Nucleus accumbens (tissue), 56 donors: ENCODE data around the gene SPHKAP.
"Not testable (repeated sequence)": the region's sequence is repeated elsewhere in the genome, so short reads cannot be mapped to it uniquely, and the experiment has no call there.

ENCODE experiments used
- DNase-seq, 56 donors: peaks; one replicate each; lab custom pipeline; 2025; lab: John Stamatoyannopoulos, UW

Gene SPHKAP

DNA sequence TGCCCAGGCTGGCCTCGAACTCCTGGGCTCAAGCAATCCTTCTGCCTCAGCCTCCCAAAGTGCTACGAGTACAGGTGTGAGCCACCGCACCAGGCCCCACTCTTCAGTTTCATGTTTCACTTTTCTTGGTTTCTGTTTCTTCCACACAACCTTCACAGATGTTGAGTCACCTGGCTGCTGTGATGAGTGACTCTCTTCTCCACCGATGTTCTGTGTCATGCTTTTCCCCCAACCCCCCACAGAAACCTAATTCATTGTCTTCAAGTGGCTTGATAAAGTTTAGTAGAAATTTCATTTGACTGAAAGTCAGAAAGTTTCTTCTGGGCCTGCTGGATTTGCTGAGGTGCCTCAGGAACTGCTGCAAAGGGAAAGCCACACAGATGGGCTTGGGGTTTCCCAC lies 78.5 kb downstream of the SPHKAP start:
- DNase-seq: no peak

GRCh38 chr2:228094377-228094921 lies 87.0 kb downstream of the SPHKAP start:
- DNase-seq: peak in 4 of 56 donors; percentile 1 to 12 (median 2)

- DNase-seq: no peak
Measured at GRCh38 chr2:228092056-228092455, 89.4 kb downstream of the SPHKAP start.

- no peak for DNase-seq
Measured at GRCh38 chr2:228086561-228086960, 94.9 kb downstream of the SPHKAP start.

DNA sequence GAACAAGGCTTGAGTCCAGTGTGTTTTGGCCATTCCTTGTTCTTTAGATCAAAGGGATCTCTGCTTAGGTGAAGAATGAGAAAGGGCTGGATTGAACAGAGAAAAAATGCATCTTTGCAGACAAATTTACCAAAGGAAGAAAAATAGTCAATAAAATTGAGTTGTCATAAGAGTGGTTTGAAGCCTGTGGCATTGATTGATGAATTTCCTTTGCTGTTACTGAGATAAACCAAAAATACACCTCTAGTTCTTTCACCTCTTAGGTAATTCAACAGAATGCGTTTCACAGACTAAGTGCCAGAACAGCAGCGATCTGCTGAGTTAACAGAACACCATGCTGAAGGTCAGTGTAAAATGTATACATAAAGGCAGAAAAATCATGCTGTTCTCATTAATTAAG lies 96.8 kb downstream of the SPHKAP start:
- no peak for DNase-seq

DNA sequence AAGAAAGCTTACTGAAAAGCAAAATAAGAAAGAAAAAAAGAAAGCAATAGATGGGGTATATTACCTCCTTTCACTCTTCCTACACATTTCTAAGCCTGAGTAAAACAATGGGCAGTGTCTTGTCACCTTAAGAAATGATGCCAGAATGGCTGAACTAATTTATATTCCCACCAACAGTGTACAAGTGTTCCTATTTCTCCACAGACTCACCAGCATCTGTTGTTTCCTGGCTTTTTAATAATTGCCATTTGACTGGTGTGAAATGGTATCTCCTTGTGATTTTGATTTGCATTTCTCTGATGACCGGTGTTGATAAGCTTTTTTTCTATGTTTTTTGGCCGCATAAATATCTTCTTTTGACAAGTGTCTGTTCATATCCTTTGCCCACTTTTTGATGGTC lies 98.4 kb downstream of the SPHKAP start:
- DNase-seq: no peak

DNA sequence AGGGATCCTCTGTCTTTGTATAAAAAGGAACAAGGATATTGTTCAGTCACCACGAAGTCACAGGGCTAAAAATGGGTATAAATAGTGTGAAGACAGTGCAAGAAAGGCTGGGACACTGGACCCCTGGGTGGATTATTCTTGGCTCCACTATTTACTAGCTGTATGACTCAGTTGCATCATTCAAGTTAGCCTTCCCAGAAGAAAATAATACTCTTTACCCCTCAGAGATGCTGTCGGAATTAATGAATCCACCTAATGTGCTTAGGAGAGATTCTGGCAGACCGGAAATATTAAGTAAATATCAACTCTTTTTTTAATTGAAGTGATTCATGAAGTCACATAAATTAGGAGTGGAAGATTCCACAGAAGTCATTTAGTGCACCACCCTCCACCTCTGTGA lies 98.9 kb downstream of the SPHKAP start:
- DNase-seq: no peak

DNA sequence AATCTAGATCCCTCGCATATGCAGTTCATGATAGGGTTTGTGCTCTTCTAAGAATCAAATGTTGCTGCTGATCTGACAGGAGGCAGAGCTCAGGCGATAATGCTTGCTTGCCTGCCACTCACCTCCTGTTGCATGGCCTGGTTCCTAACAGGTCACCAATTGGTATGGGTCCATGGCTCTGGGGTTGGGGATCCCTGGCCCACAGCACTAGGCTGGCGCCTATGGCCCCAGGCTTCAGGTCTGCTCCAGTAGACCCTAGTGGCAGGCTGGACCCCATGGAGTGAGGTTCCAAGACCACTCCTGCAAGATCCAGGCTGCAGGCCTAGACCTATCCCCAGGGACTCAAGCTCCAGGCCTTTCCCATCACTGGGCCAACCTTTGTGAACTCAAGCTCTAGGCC lies 102.3 kb downstream of the SPHKAP start:
- no peak for DNase-seq

GRCh38 chr2:228076695-228077094 lies 104.8 kb downstream of the SPHKAP start:
- not testable (repeated sequence) for DNase-seq

- no peak for DNase-seq
Measured at GRCh38 chr2:228072669-228073068, 108.8 kb downstream of the SPHKAP start.

- no peak for DNase-seq
Measured at GRCh38 chr2:228067309-228067708, 114.2 kb downstream of the SPHKAP start.

- no peak for DNase-seq
Measured at GRCh38 chr2:228066126-228066798, 115.2 kb downstream of the SPHKAP start.

GRCh38 chr2:228065686-228066085 lies 115.8 kb downstream of the SPHKAP start:
- no peak for DNase-seq

DNA sequence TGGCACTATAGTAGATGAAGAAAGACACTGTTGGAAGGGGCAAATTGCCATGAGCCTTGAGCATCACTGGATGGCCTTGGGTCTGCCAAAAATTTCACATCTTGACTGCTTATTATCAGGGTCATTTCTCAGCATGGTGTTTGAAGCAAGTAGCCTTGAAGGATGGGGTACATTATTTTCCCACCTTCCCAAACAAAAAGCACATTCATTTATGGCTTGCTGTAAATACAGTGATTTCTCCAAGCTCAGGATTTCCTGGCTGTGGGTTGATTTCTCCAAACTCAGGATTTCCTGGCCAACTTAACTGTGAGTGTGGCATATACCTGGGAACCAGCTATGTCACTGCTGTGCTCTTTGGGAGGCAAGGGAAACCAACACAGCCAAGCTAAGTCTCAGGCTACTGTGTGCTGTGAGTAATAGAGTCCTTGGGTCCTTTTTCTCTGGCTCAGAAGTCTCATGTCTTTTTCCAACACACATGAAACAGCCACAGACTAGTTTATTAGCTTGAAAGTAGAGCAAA lies 116.6 kb downstream of the SPHKAP start:
- no peak for DNase-seq

DNA sequence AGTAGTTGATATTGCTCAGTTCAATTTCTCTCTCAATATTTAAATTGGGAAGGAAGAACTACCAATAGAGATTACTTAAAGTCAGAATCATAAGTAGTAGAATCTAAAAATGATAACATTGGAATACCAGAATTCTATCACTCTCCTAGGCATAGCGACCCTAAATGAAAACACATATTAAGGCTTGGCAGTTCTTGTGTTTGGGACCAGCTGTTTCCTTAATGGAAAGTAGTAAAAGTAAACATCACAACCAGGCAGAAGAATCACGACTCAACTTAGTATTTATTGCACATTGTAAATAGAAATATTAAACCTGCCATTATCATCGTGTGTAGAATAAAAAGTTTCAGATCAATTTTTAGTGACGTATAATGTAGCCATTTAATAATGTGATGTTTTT lies 117.5 kb downstream of the SPHKAP start:
- no peak for DNase-seq

DNA sequence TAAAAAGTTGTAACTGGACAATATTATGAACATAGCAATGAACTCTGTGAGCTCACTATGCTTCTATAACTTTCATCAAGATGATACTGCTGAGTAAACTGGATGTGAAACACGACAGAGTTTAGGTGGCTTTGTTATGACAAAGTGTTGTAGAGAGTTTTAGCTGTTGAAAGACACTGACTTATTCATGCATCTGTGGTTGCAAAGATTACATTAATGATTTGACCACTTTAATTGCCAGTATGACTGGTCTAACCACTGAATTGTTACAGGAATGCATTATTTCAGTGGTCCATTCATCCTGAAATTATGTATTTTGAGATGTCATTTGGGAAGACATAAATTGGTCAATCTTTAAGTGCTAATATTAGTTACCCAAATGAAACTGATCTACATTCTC lies 117.9 kb downstream of the SPHKAP start:
- DNase-seq: no peak

DNA sequence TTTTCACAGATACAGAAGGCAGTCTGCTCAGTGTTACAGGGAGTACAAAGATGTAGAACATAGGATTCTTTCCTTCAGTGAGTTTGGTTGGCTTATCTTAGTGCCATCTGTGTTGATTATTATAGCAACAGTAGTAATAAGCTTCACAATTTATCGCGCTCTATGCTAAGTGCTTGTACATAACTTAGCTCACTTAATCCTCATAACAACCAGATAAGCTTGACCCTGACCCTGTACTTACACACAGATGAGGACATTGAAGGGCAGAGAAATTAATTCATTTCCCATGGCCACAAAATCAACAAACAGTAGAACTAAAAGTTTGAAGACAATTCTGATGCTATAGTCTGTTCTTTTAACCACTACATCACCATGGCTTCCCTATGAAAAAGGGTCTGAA lies 121.8 kb downstream of the SPHKAP start:
- no peak for DNase-seq

DNA sequence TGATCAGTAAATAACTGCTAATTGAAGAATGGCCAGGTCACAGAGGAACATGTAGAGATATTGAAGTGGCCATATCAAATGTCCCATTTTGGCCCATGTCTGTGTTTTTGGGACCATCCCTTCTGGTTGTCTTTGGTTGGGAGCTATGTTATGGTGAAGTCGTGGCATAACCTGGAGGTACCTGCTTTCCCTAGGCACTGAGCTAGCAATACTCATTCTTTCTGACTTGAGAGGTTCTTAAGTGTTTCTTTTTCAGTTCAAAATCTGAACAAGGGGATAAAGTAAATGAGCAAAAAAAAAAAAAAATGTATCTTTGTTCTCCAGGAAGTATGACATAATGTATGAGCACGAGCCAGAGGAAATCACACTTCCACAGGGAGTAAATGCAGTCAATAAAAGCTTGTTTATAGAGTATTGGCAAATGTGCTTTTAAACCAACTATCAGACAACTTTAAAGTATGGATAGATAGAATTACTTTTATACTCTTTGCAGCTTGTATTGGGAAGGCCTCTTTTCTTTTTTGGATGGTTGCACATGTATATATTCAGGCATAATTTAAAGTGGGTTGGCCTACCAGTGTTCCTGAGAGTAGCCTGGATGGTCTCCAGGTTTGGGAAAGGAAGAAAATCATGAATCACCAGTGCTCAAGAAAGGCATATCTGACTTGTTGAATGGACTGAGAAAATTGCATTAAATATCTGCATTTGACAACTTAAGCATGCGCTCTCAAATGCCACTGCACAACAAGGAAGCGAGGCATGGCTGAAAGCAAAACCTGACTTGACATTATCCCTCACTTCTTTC lies 125.0 kb downstream of the SPHKAP start:
- DNase-seq: no peak

- peak in 5 of 56 donors; percentile 0 to 8 (median 1) for DNase-seq
Measured at GRCh38 chr2:228048838-228049490, 132.5 kb downstream of the SPHKAP start.

DNA sequence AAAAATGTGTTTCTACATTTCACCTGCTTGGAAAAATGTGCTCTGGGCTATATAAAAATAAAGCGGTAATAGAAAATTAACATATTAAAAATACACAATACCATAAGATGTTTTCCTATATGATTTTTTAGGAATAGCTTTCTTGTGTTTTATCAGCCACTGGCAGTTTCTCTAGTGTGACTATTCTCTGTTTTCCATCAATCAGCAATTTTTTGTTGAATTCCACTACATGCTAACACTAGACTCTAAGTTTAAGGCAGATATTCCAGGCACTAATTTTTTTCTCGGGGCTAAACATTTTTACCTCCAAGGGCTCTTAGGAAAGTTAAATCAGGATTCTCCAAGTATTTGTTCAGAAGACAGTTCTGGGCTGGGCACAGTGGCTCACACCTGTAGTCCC lies 140.5 kb downstream of the SPHKAP start:
- no peak for DNase-seq
